Stimulated activated CD4-positive, alpha-beta T cell treated with anti-CD3 and anti-CD28 coated beads, TNF-alpha, amount 100 ng/mL, for 48 hours (primary cell): ENCODE measurements around the gene ABCF1.

Experiments used
- DNase-seq, 3 donors: peaks; one replicate each; pipeline ENCODE4 v3.0.0-alpha.2; 2020; ENCODE audit warnings: low read depth in 3 of 3

The ABCF1 gene

GRCh38 chr6:30601436-30601814 is 30.2 kb downstream of the ABCF1 start:
- no peak for DNase-seq

GRCh38 chr6:30601815-30602641 is 30.8 kb downstream of the ABCF1 start:
- no peak for DNase-seq

GRCh38 chr6:30603961-30604360 is 32.7 kb downstream of the ABCF1 start:
- DNase-seq = no peak

GRCh38 chr6:30610065-30610464 is 38.8 kb downstream of the ABCF1 start:
- no peak for DNase-seq

- DNase-seq = no peak
These were observed 40.1 kb downstream of the ABCF1 start for GRCh38 chr6:30611150-30611855.

- no peak for DNase-seq
These were observed 40.6 kb downstream of the ABCF1 start for GRCh38 chr6:30611856-30612194.

GRCh38 chr6:30612213-30612612 is 41.0 kb downstream of the ABCF1 start:
- DNase-seq = no peak

GRCh38 chr6:30612687-30613248 is 41.5 kb downstream of the ABCF1 start:
- DNase-seq = no peak

GRCh38 chr6:30613251-30614043 is 42.2 kb downstream of the ABCF1 start:
- no peak for DNase-seq

GRCh38 chr6:30614044-30614842 is 43.0 kb downstream of the ABCF1 start:
- no peak for DNase-seq

- peak; percentile 58 to 80 (median 75) for DNase-seq
These were observed 43.6 kb downstream of the ABCF1 start for GRCh38 chr6:30614843-30615218.

- DNase-seq = no peak
These were observed 44.1 kb downstream of the ABCF1 start for GRCh38 chr6:30615219-30615957.

GRCh38 chr6:30615958-30616810 is 44.9 kb downstream of the ABCF1 start:
- no peak for DNase-seq

- DNase-seq = peak; percentile 96 to 99 (median 97)
These were observed 45.7 kb downstream of the ABCF1 start, which contains the start of gene PPP1R10 for GRCh38 chr6:30616811-30617564. PPP1R10 (minus strand) TSS chr6:30617243; CDS start chr6:30609944, 7,299 bp downstream.

GRCh38 chr6:30617565-30618269 is 46.5 kb downstream of the ABCF1 start, which contains the start of gene MRPS18B:
MRPS18B (plus strand) TSS chr6:30617840; CDS start chr6:30617866, 26 bp downstream.
- peak; percentile 90 to 96 (median 96) for DNase-seq

GRCh38 chr6:30618270-30618797 is 47.1 kb downstream of the ABCF1 start:
- DNase-seq = no peak

GRCh38 chr6:30619561-30619960 is 48.3 kb downstream of the ABCF1 start:
- DNase-seq = no peak

- no peak for DNase-seq
These were observed 54.3 kb downstream of the ABCF1 start for GRCh38 chr6:30625511-30625910.
